ENCODE measurements around the gene MMEL1.
"Not testable (repeated sequence)": the region's sequence is repeated elsewhere in the genome, so short reads cannot be mapped to it uniquely, and the experiment has no call there.

- TF ChIP-seq SALL2 (tag by site-specific recombination; IDR thresholded peaks at IDR 0.05; ENCODE audit: borderline replicate concordance); ZNF654 (tag by site-specific recombination; IDR thresholded peaks at IDR 0.05; ENCODE audit: low read depth); ZNF510 (tag by site-specific recombination; IDR thresholded peaks at IDR 0.05; ENCODE audit: insufficient replicate concordance): not testable (repeated sequence)
Measured at GRCh38 chr1:2652926-2653571, 20.2 kb upstream of the MMEL1 start.
